ENCODE measurements around the gene ADAMTSL5. TPM values are rescaled to one million over a fixed set of nuclear protein-coding genes. Genes with fewer than 3 reads are reported as not detected.
"Not testable (repeated sequence)": the region's sequence is repeated elsewhere in the genome, so short reads cannot be mapped to it uniquely, and the experiment has no call there.

ADAMTSL5 gene
- total RNA-seq, 1 donor from 2014 or later: 16.9 TPM

GRCh38 chr19:1502433-1503088, 10.3 kb downstream of the ADAMTSL5 start:
- no peaks in the 10 kb centered on the region for H3K9me3 Mint-ChIP-seq (ENCODE audit: low read depth)
- H3K4me1 Mint-ChIP-seq (ENCODE audit: low read depth): peaks cover 1% of the 10 kb centered on the region
- H3K27me3 Mint-ChIP-seq (ENCODE audit: low read depth): peaks cover 7% of the 10 kb centered on the region
- no peak for TF ChIP-seq CTCF (IDR thresholded peaks at IDR 0.05)
- no peaks in the 10 kb centered on the region for H3K36me3 Mint-ChIP-seq (ENCODE audit: low read depth)
- no peak overlapping the region for H3K4me3 Mint-ChIP-seq (ENCODE audit: unreplicated experiment)
- no peak for DNase-seq (ENCODE audit: low spot score)
- H3K27ac Mint-ChIP-seq (ENCODE audit: unreplicated experiment): no peak overlapping the region

- Mint-ChIP-seq H3K4me1 (ENCODE audit: low read depth) (no peaks in the 10 kb centered on the region), H3K27me3 (ENCODE audit: low read depth) (peaks cover 7% of the 10 kb centered on the region), H3K27ac (ENCODE audit: unreplicated experiment) (no peak overlapping the region), H3K9me3 (ENCODE audit: low read depth) (no peaks in the 10 kb centered on the region), H3K36me3 (ENCODE audit: low read depth) (no peaks in the 10 kb centered on the region), H3K4me3 (ENCODE audit: unreplicated experiment) (no peak overlapping the region)
- no peak for TF ChIP-seq CTCF (IDR thresholded peaks at IDR 0.05)
- DNase-seq (ENCODE audit: low spot score): no peak
Observed at GRCh38 chr19:1501200-1501595, 11.6 kb downstream of the ADAMTSL5 start.

- not testable (repeated sequence) for DNase-seq (ENCODE audit: low spot score); H3K9me3 Mint-ChIP-seq (ENCODE audit: low read depth); H3K36me3 Mint-ChIP-seq (ENCODE audit: low read depth); H3K27ac Mint-ChIP-seq (ENCODE audit: unreplicated experiment); H3K27me3 Mint-ChIP-seq (ENCODE audit: low read depth); H3K4me1 Mint-ChIP-seq (ENCODE audit: low read depth); H3K4me3 Mint-ChIP-seq (ENCODE audit: unreplicated experiment)
Observed at GRCh38 chr19:1499231-1499630, 13.6 kb downstream of the ADAMTSL5 start.

- H3K9me3 Mint-ChIP-seq (ENCODE audit: low read depth): no peaks in the 10 kb centered on the region
- no peaks in the 10 kb centered on the region for H3K4me1 Mint-ChIP-seq (ENCODE audit: low read depth)
- TF ChIP-seq CTCF (IDR thresholded peaks at IDR 0.05): no peak
- H3K36me3 Mint-ChIP-seq (ENCODE audit: low read depth): no peaks in the 10 kb centered on the region
- no peak overlapping the region for H3K4me3 Mint-ChIP-seq (ENCODE audit: unreplicated experiment)
- H3K27ac Mint-ChIP-seq (ENCODE audit: unreplicated experiment): no peak overlapping the region
- no peaks in the 10 kb centered on the region for H3K27me3 Mint-ChIP-seq (ENCODE audit: low read depth)
- DNase-seq (ENCODE audit: low spot score): no peak
Observed at GRCh38 chr19:1497578-1498235, 15.1 kb downstream of the ADAMTSL5 start.

- Mint-ChIP-seq H3K4me3 (ENCODE audit: unreplicated experiment) (no peak overlapping the region), H3K27ac (ENCODE audit: unreplicated experiment) (no peak overlapping the region), H3K4me1 (ENCODE audit: low read depth) (no peaks in the 10 kb centered on the region), H3K9me3 (ENCODE audit: low read depth) (no peaks in the 10 kb centered on the region), H3K36me3 (ENCODE audit: low read depth) (no peaks in the 10 kb centered on the region), H3K27me3 (ENCODE audit: low read depth) (peaks cover under 1% of the 10 kb centered on the region)
- no peak for TF ChIP-seq CTCF (IDR thresholded peaks at IDR 0.05)
- DNase-seq (ENCODE audit: low spot score): no peak
Observed at GRCh38 chr19:1496714-1497577, 15.9 kb downstream of the ADAMTSL5 start.

Data from chondrocyte (in vitro differentiated cells).